Stimulated activated CD8-positive, alpha-beta memory T cell treated with anti-CD3 and anti-CD28 coated beads, Interleukin-4, amount 100 ng/mL, for 4 hours (primary cell): ENCODE results near the gene NIBAN1.

Experiments
- DNase-seq, 2 donors: peaks; one replicate each; pipeline ENCODE4 v3.0.0-alpha.2; 2020; ENCODE audit warnings: low read depth in 2 of 2, low spot score in 1 of 2

NIBAN1 gene

GRCh38 chr1:184947497-184948256, 26.6 kb downstream of the NIBAN1 start:
- no peak for DNase-seq

- DNase-seq = no peak
These were observed 28.5 kb downstream of the NIBAN1 start for GRCh38 chr1:184945678-184946412.

GRCh38 chr1:184945029-184945428, 29.3 kb downstream of the NIBAN1 start:
- no peak for DNase-seq

GRCh38 chr1:184943998-184944397, 30.3 kb downstream of the NIBAN1 start:
- no peak for DNase-seq

- no peak for DNase-seq
These were observed 32.6 kb downstream of the NIBAN1 start for GRCh38 chr1:184941735-184942134.

- no peak for DNase-seq
These were observed 32.9 kb downstream of the NIBAN1 start for GRCh38 chr1:184941410-184941733.

GRCh38 chr1:184940694-184941409, 33.5 kb downstream of the NIBAN1 start:
- DNase-seq = no peak

GRCh38 chr1:184940226-184940625, 34.1 kb downstream of the NIBAN1 start:
- DNase-seq = no peak

- DNase-seq = no peak
These were observed 36.6 kb downstream of the NIBAN1 start for GRCh38 chr1:184937729-184938128.

GRCh38 chr1:184935920-184936798, 38.1 kb downstream of the NIBAN1 start:
- no peak for DNase-seq

GRCh38 chr1:184933944-184934343, 40.4 kb downstream of the NIBAN1 start:
- no peak for DNase-seq

- DNase-seq = no peak
These were observed 42.0 kb downstream of the NIBAN1 start for GRCh38 chr1:184932319-184932718.

GRCh38 chr1:184931566-184931965, 42.7 kb downstream of the NIBAN1 start:
- DNase-seq = no peak

- DNase-seq = no peak
These were observed 43.7 kb downstream of the NIBAN1 start for GRCh38 chr1:184930645-184931044.

- DNase-seq = no peak
These were observed 44.1 kb downstream of the NIBAN1 start for GRCh38 chr1:184930232-184930631.

GRCh38 chr1:184929711-184930202, 44.6 kb downstream of the NIBAN1 start:
- no peak for DNase-seq

- no peak for DNase-seq
These were observed 45.9 kb downstream of the NIBAN1 start for GRCh38 chr1:184928394-184928793.
